Cardiac muscle cell (in vitro differentiated cells and primary cell): ENCODE data around the gene BRD1. TPM values are rescaled to one million over a fixed set of nuclear protein-coding genes. Genes with fewer than 3 reads are reported as not detected.
A peak's percentile ranks its signal among the peaks of the same experiment; 100 is the strongest.

Experiments used
- DNase-seq, 2 donors: peaks; one replicate each; pipeline versions ENCODE4 v3.0.0 to v3.0.0-alpha.2; 2010 to 2017; ENCODE audit warnings: low read depth in 1 of 2, low spot score in 1 of 2
- H3K27ac ChIP-seq: fragments of 200-600 bp; sonication (generic); 2 replicates; pipeline ENCODE4 v1.5.1; 2016
- H3K27me3 ChIP-seq: fragments of 200-600 bp; sonication (generic); 2 replicates; pipeline ENCODE4 v1.6.0; 2016; ENCODE audit warnings: control low read depth
- H3K36me3 ChIP-seq: fragments of 200-600 bp; sonication (generic); 2 replicates; pipeline ENCODE4 v1.5.1; 2016; ENCODE audit warnings: control low read depth
- H3K4me1 ChIP-seq: fragments of 200-600 bp; sonication (generic); 2 replicates; pipeline ENCODE4 v1.8.1; 2017; ENCODE audit warnings: low read depth, mild to moderate bottlenecking, mixed run types
- H3K4me3 ChIP-seq: fragments of 200-600 bp; sonication (generic); 2 replicates; pipeline ENCODE4 v1.5.1; 2016; ENCODE audit warnings: mild to moderate bottlenecking
- H3K9me3 ChIP-seq: fragments of 200-600 bp; sonication (generic); 2 replicates; pipeline ENCODE4 v1.5.1; 2017; ENCODE audit warnings: low read depth, mild to moderate bottlenecking, control low read depth
- polyA plus RNA-seq: library from polyadenylated mRNA; unstranded; fragments of >200 nt; fragmentation: Nextera tagmentation; extraction: Ambion mirVana; gene quantifications from 2 replicates; pipeline ENCODE4 v1.2.1, GENCODE V29; 2016
- total RNA-seq: library from RNA; depleted of rRNA; stranded (reverse); fragments of >200 nt; gene quantifications from 2 replicates; pipeline ENCODE4 v1.2.3, GENCODE V29; 2016
- TF ChIP-seq, protein P1 (sequence below): IDR thresholded peaks from 2 replicates; pipeline ENCODE4 v1.5.1; 2012; ENCODE audit warnings: low read depth, mild to moderate bottlenecking, low read length

BRD1 gene
- total and polyA plus RNA-seq, 2 experiments from 2014 or later, result 25.8 to 40.9 TPM

GRCh38 chr22:49850959-49851802 lies 23.5 kb upstream of the BRD1 start:
- H3K4me3 ChIP-seq, result no peak overlapping the region
- H3K4me1 ChIP-seq, result peaks cover 8% of the 10 kb centered on the region
- no peak overlapping the region for H3K27ac ChIP-seq
- H3K36me3 ChIP-seq, result no peaks in the 10 kb centered on the region
- H3K27me3 ChIP-seq, result peaks cover 65% of the 10 kb centered on the region
- H3K9me3 ChIP-seq, result no peaks in the 10 kb centered on the region
- TF ChIP-seq, protein P1, sequence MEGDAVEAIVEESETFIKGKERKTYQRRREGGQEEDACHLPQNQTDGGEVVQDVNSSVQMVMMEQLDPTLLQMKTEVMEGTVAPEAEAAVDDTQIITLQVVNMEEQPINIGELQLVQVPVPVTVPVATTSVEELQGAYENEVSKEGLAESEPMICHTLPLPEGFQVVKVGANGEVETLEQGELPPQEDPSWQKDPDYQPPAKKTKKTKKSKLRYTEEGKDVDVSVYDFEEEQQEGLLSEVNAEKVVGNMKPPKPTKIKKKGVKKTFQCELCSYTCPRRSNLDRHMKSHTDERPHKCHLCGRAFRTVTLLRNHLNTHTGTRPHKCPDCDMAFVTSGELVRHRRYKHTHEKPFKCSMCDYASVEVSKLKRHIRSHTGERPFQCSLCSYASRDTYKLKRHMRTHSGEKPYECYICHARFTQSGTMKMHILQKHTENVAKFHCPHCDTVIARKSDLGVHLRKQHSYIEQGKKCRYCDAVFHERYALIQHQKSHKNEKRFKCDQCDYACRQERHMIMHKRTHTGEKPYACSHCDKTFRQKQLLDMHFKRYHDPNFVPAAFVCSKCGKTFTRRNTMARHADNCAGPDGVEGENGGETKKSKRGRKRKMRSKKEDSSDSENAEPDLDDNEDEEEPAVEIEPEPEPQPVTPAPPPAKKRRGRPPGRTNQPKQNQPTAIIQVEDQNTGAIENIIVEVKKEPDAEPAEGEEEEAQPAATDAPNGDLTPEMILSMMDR, result no peak
- no peak for DNase-seq

- Histone ChIP-seq H3K4me1 (peaks cover 5% of the 10 kb centered on the region), H3K27ac (no peak overlapping the region), H3K9me3 (no peaks in the 10 kb centered on the region), H3K27me3 (peaks cover 75% of the 10 kb centered on the region), H3K4me3 (no peak overlapping the region), H3K36me3 (no peaks in the 10 kb centered on the region)
- no peak for DNase-seq
- TF ChIP-seq, protein P1, result no peak
Observed at GRCh38 chr22:49850021-49850911, 22.6 kb upstream of the BRD1 start.

DNA sequence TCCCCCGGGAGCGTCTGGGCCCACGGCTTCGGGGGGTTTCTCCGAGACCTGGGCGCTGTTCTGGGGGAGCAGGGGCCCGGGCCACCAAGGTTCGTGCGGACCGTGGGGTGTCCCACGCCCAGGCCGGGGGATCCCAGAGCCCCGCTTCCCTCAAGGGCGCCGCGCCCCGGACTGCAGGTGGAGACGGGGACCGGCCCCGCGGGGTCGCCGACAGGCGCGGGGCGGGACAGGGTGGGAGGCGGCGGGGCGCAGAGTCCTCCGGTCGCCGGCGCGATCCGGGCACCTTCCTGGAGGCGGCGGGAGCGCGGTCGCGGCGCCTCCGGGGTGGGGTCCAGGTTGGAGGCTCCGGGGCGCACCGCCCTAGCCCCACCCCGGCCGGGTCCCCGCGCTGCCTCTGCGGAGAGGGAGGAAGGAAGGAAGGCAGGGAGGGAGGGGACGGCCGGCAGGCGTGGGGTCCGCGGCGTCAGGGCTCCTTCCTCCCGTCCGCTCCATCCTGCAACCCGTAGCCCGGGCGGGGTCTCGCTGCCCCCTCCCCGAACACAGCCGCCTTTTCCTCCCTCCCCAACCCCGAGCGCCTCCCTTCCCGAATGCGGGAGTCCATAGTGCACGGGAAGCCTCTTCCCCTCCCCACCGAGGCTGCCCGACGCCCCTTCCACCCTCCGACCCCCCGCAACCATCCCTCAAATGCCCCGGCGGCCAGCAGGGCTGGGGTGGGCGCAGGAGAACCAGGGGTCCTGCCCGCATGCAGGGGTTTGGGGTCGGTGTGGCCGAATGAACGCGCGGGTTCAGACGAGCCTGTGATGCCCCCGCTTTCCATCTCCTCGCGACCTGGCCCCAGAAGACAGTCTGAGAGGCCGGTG lies 21.7 kb upstream of the BRD1 start:
- TF ChIP-seq, protein P1, result no peak
- peak overlapping the region; percentile 33 for H3K4me3 ChIP-seq
- no peaks in the 10 kb centered on the region for H3K9me3 ChIP-seq
- no peak overlapping the region for H3K27ac ChIP-seq
- H3K27me3 ChIP-seq, result peaks cover 83% of the 10 kb centered on the region
- no peaks in the 10 kb centered on the region for H3K4me1 ChIP-seq
- DNase-seq, result no peak
- no peaks in the 10 kb centered on the region for H3K36me3 ChIP-seq

- no peak overlapping the region for H3K27ac ChIP-seq
- no peak for DNase-seq
- H3K36me3 ChIP-seq, result no peaks in the 10 kb centered on the region
- peak overlapping the region; percentile 33 for H3K4me3 ChIP-seq
- H3K4me1 ChIP-seq, result no peaks in the 10 kb centered on the region
- TF ChIP-seq, protein P1, result no peak
- peaks cover 90% of the 10 kb centered on the region for H3K27me3 ChIP-seq
- no peaks in the 10 kb centered on the region for H3K9me3 ChIP-seq
Observed at GRCh38 chr22:49848690-49849160, 21.1 kb upstream of the BRD1 start.
